B cell (primary cell): ENCODE measurements around the gene MGAT4B.

Source experiments
- EZH2 ChIP-seq: IDR thresholded peaks from 2 replicates; pipeline ENCODE4 v1.6.1; 2012; ENCODE audit warnings: borderline replicate concordance, low read depth, mild to moderate bottlenecking, moderate library complexity, low read length; ENCODE audit not compliant: insufficient read depth, poor library complexity, severe bottlenecking
- TF ChIP-seq, protein P1 (sequence below): fragments of 200-600 bp; IDR thresholded peaks from one replicate; pipeline ENCODE4 v1.8.0; 2022; ENCODE audit warnings: antibody characterized with exemption, mild to moderate bottlenecking

DNA sequence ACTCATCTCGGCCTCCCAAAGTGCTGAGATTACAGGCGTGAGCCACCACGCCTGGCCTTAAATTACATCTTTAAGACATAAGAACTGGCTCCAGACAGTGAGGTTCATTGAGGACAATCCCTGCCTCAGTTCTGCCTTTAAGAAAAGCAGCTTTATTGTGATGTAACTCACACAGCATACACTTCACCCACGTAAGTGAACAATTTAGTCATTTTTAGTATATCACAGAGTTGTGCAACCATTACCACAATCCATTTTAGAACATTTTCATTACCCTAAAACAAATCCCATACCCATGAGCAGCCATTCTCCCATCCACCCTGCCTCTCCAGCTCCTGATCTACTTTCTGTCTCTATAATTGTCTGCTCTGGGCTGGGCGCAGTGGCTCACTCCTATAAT, 36.9 kb downstream of the MGAT4B start:
- no peak for TF ChIP-seq EZH2
- TF ChIP-seq, protein P1, sequence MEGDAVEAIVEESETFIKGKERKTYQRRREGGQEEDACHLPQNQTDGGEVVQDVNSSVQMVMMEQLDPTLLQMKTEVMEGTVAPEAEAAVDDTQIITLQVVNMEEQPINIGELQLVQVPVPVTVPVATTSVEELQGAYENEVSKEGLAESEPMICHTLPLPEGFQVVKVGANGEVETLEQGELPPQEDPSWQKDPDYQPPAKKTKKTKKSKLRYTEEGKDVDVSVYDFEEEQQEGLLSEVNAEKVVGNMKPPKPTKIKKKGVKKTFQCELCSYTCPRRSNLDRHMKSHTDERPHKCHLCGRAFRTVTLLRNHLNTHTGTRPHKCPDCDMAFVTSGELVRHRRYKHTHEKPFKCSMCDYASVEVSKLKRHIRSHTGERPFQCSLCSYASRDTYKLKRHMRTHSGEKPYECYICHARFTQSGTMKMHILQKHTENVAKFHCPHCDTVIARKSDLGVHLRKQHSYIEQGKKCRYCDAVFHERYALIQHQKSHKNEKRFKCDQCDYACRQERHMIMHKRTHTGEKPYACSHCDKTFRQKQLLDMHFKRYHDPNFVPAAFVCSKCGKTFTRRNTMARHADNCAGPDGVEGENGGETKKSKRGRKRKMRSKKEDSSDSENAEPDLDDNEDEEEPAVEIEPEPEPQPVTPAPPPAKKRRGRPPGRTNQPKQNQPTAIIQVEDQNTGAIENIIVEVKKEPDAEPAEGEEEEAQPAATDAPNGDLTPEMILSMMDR, result no peak
